K562 (cell line): ENCODE measurements around the gene EEPD1. TPM values are rescaled to one million over a fixed set of nuclear protein-coding genes. Genes with fewer than 3 reads are reported as not detected.

Experiments used
- ATAC-seq: fragments of 200-7000 bp; cut with Tn5 transposase; 3 replicates; pipeline ENCODE4 v1.9.1; 2020; ENCODE audit warnings: moderate library complexity
- BruUV-seq: library from RNA; stranded (reverse); fragments of 400-500 nt; replicated peaks from 2 replicates; lab custom pipeline; 2021; lab: Mats Ljungman, UMichigan
- CTCF ChIA-PET: fragments of 300-600 bp; formaldehyde crosslinking; extraction: SDS; loops from one replicate; lab custom pipeline; 2021; ENCODE audit warnings: low intra/inter-chr PET ratio; lab: Yijun Ruan, JAX
- POLR2A ChIA-PET: fragments of 300-600, 350-650 bp; sonication (Branson Sonifier 250); formaldehyde crosslinking; extraction: SDS; loops from one replicate; lab custom pipeline; 2021; ENCODE audit warnings: antibody characterized with exemption, inconsistent platforms; lab: Yijun Ruan, JAX
- DNase-seq, 4 experiments: peaks; one replicate each; pipeline versions ENCODE4 v3.0.0 to v3.0.0-alpha.2; 2011 to 2018; ENCODE audit warnings: low spot score in 3 of 4, mixed read lengths in 3 of 4; ENCODE audit errors: extremely low read depth in 1 of 4
- FAIRE-seq: peaks from 2 replicates; lab custom pipeline; 2011; peaks lifted over from hg19 to GRCh38; lab: Jason Lieb, UNC
- H2AFZ ChIP-seq: 2 replicates; pipeline ENCODE4 v1.6.0; 2011; ENCODE audit warnings: low read depth, low read length, control low read depth, inconsistent platforms
- H3K27ac ChIP-seq: fragments of 200-600 bp; 3 replicates; pipeline ENCODE4 v1.8.0; 2011; ENCODE audit warnings: low read depth, mild to moderate bottlenecking, control low read depth, inconsistent platforms, low read length, moderate library complexity, mixed read lengths; ENCODE audit errors: extremely low read depth
- H3K27me3 ChIP-seq, 2 experiments: fragments of 300-600 bp in 1 of 2; 2 replicates in 1 of 2; 3 replicates in 1 of 2; pipeline versions ENCODE4 v1.6.0 to v1.8.0; 2011; ENCODE audit warnings: inconsistent platforms in 2 of 2, low read length in 2 of 2, mild to moderate bottlenecking in 1 of 2, mixed read lengths in 1 of 2, moderate library complexity in 1 of 2; ENCODE audit not compliant: control insufficient read depth in 2 of 2, insufficient read depth in 2 of 2
- H3K36me3 ChIP-seq: fragments of 300-600 bp; 3 replicates; pipeline ENCODE4 v1.8.0; 2011; ENCODE audit warnings: mild to moderate bottlenecking, low read length, inconsistent platforms; ENCODE audit not compliant: control insufficient read depth, insufficient read depth
- H3K4me1 ChIP-seq, 2 experiments: fragments of 200-600 bp in 1 of 2; replicated peaks in 1 of 2; 2 replicates in 1 of 2; 3 replicates in 1 of 2; pipeline versions ENCODE4 v1.5.1 to v1.8.0; 2011; ENCODE audit warnings: inconsistent platforms in 2 of 2, low read length in 2 of 2, mild to moderate bottlenecking in 1 of 2, mixed read lengths in 1 of 2, moderate library complexity in 1 of 2; ENCODE audit not compliant: control insufficient read depth in 2 of 2, insufficient read depth in 2 of 2
- H3K4me2 ChIP-seq: 2 replicates; pipeline ENCODE4 v1.6.1; 2011; ENCODE audit warnings: low read length, control low read depth, inconsistent platforms, mixed read lengths; ENCODE audit not compliant: insufficient read depth
- H3K4me3 ChIP-seq: fragments of 200-600 bp; sonication (generic), shearing (Covaris generic); 2 replicates; pipeline ENCODE4 v1.5.1; 2016; ENCODE audit warnings: control low read depth, inconsistent platforms
- H3K79me2 ChIP-seq: fragments of 200-600 bp; 3 replicates; pipeline ENCODE4 v1.8.0; 2011; ENCODE audit warnings: low read length, inconsistent platforms; ENCODE audit not compliant: control insufficient read depth, insufficient read depth
- H3K9ac ChIP-seq, 2 experiments: 2 replicates each; pipeline versions ENCODE4 v1.6.0 to v1.6.1; 2011; ENCODE audit warnings: low read depth in 2 of 2, low read length in 2 of 2, control low read depth in 1 of 2, inconsistent platforms in 1 of 2, mild to moderate bottlenecking in 1 of 2, mixed read lengths in 1 of 2; ENCODE audit not compliant: insufficient read depth in 1 of 2
- H3K9me1 ChIP-seq: one replicate; pipeline ENCODE4 v1.6.0; 2011; ENCODE audit warnings: inconsistent platforms, mild to moderate bottlenecking, low read length, moderate library complexity; ENCODE audit not compliant: control insufficient read depth, insufficient read depth
- H3K9me3 ChIP-seq: replicated peaks from 2 replicates; pipeline ENCODE4 v1.5.1; 2011; ENCODE audit warnings: low read depth, low read length, inconsistent platforms; ENCODE audit not compliant: control insufficient read depth, insufficient read depth
- H4K20me1 ChIP-seq: replicated peaks from 2 replicates; pipeline ENCODE4 v1.6.1; 2011; ENCODE audit warnings: low read length, inconsistent platforms, mixed read lengths; ENCODE audit not compliant: control insufficient read depth, insufficient read depth
- CHD4 ChIP-seq: fragments of 200-600 bp; sonication (generic); IDR thresholded peaks from 3 replicates; pipeline ENCODE4 v1.6.1; 2012; ENCODE audit warnings: low read depth, mild to moderate bottlenecking, mixed read lengths, low read length, inconsistent platforms; ENCODE audit not compliant: insufficient read depth, insufficient replicate concordance, poor library complexity, severe bottlenecking
- COPS2 ChIP-seq: fragments of 450-650 bp; conservative IDR thresholded peaks from 2 replicates; pipeline ENCODE4 v1.6.1; 2016; ENCODE audit warnings: mild to moderate bottlenecking, moderate library complexity
- HNRNPH1 ChIP-seq: fragments of 200-400 bp; formaldehyde crosslinking; optimal IDR thresholded peaks from 2 replicates; pipeline ENCODE3; 2017; ENCODE audit warnings: low read depth, mild to moderate bottlenecking, low read length, moderate library complexity
- JUNB ChIP-seq: fragments of 450-650 bp; formaldehyde crosslinking; conservative IDR thresholded peaks from 2 replicates; pipeline ENCODE4 v1.4.0; 2020; ENCODE audit warnings: mild to moderate bottlenecking
- MAFF ChIP-seq: IDR thresholded peaks from 2 replicates; pipeline ENCODE4 v1.6.1; 2012; ENCODE audit warnings: low read length, improper control_type of control experiment
- MAFG ChIP-seq: fragments of 450-650 bp; conservative IDR thresholded peaks from 2 replicates; pipeline ENCODE4 v1.6.1; 2016; ENCODE audit warnings: missing genetic modification characterization, missing compliant biosample characterization
- MXI1 ChIP-seq: IDR thresholded peaks from 2 replicates; pipeline ENCODE4 v1.6.1; 2011; ENCODE audit warnings: low read depth, mild to moderate bottlenecking, improper control_type of control experiment, low read length
- NUFIP1 ChIP-seq: fragments of 450-650 bp; IDR thresholded peaks from 2 replicates; pipeline ENCODE4 v1.6.1; 2018; ENCODE audit not compliant: partially characterized antibody
- PTRF ChIP-seq: fragments of 450-650 bp; IDR thresholded peaks from 2 replicates; pipeline ENCODE4 v1.6.1; 2016; ENCODE audit warnings: mild to moderate bottlenecking, missing genetic modification characterization, missing compliant biosample characterization
- RNF219 ChIP-seq: fragments of 250-450 bp; sonication (Bioruptor Pico); IDR thresholded peaks from 2 replicates; pipeline ENCODE4 v1.5.0; 2022; ENCODE audit warnings: mild to moderate bottlenecking
- SRSF9 ChIP-seq: fragments of 200-400 bp; formaldehyde crosslinking; IDR thresholded peaks from 2 replicates; pipeline ENCODE4 v1.6.1; 2017; ENCODE audit warnings: low read depth, low read length, borderline replicate concordance
- TEAD2 ChIP-seq: fragments of 450-650 bp; IDR thresholded peaks from 2 replicates; pipeline ENCODE4 v1.6.1; 2016; ENCODE audit warnings: missing genetic modification characterization, control low read depth, missing compliant biosample characterization
- TFAP4 ChIP-seq: sonication (generic); formaldehyde crosslinking; IDR thresholded peaks from 2 replicates; pipeline ENCODE4 v1.8.0; 2022; ENCODE audit warnings: missing genetic modification reagents, mild to moderate bottlenecking, moderate library complexity, borderline replicate concordance
- ZBTB17 ChIP-seq: fragments of 450-650 bp; formaldehyde crosslinking; IDR thresholded peaks from 2 replicates; pipeline ENCODE4 v1.4.0; 2020; ENCODE audit warnings: mild to moderate bottlenecking
- ZNF124 ChIP-seq: sonication (generic); formaldehyde crosslinking; IDR thresholded peaks from 2 replicates; pipeline ENCODE4 v1.8.1; 2022; ENCODE audit warnings: missing genetic modification reagents
- ZNF354B ChIP-seq: fragments of 250-450 bp; sonication (Bioruptor Pico); IDR thresholded peaks from 2 replicates; pipeline ENCODE4 v1.4.0; 2020
- ZNF707 ChIP-seq: fragments of 250-450 bp; sonication (Bioruptor Pico); conservative IDR thresholded peaks from 2 replicates; pipeline ENCODE4 v1.8.0; 2022; ENCODE audit warnings: inconsistent platforms, mild to moderate bottlenecking, moderate library complexity
- WGBS: fragments of 100-300 bp; shearing (Covaris generic); methylation state at CpG from one replicate; pipeline ENCODE4 v1.1.6; 2016; ENCODE audit warnings: low coverage, mixed read lengths; ENCODE audit not compliant: insufficient coverage; ENCODE audit errors: missing lambda C conversion rate; 5-methylcytosine and 5-hydroxymethylcytosine counted together
- in situ Hi-C: fragments of 300-500 bp; cut with MboI; formaldehyde crosslinking; loops from 4 replicates; pipeline ENCODE4 v1.15.0; 2018; ENCODE audit warnings: inconsistent platforms, mixed read lengths
- intact Hi-C: fragments of 100-400 bp; cut with micrococcal nuclease; formaldehyde crosslinking; loops from 2 replicates; pipeline ENCODE4 v1.14.2; 2022
- polyA plus RNA-seq, 8 experiments: library from polyadenylated mRNA; depleted of rRNA in 4 of 8; stranded (reverse) in 5 of 8; unstranded in 3 of 8; fragments of >200 nt; fragmentation: Nextera tagmentation in 2 of 8; fragmentation: Illumina TruSeq in 1 of 8; extraction: Ambion mirVana in 2 of 8; extraction: Trizol in 1 of 8; gene quantifications; 2 replicates each; pipeline versions ENCODE4 v1.2.1 to v1.2.3, GENCODE V29; 2011 to 2014; ENCODE audit warnings: inconsistent platforms in 1 of 8, missing spikeins in 1 of 8
- total RNA-seq, 7 experiments: library from RNA; depleted of rRNA in 6 of 7; stranded (reverse); fragments of >200 nt in 6 of 7; fragmentation: Illumina TruSeq in 2 of 7; extraction: Trizol in 2 of 7; gene quantifications; 2 replicates each; pipeline versions ENCODE4 v1.2.1 to v1.2.3, GENCODE V29; 2011 to 2021; ENCODE audit warnings: low replicate concordance in 1 of 7

EEPD1 gene
- total and polyA plus RNA-seq, 9 of the 15 experiments (the other 6 are each of a cell fraction or from before 2014, with no cell fraction given): 0.01 to 1.5 (median 0.74) TPM; not detected in 1

GRCh38 chr7:36157527-36158320, 4.7 kb downstream of the EEPD1 start (continued):
- no peak for TF ChIP-seq MAFF

- WGBS: 18% methylated on average over 2 of the region's 2 CpGs
- H3K4me2 ChIP-seq: no peak overlapping the region
- TF ChIP-seq ZNF354B (CRISPR knock-in tag) (no peak), ZNF707 (CRISPR knock-in tag) (no peak), COPS2 (no peak), ZNF124 (CRISPR knock-in tag) (no peak), ZBTB17 (no peak), NUFIP1 (no peak), SRSF9 (no peak), PTRF (tag) (no peak), CHD4 (no peak), MAFG (tag) (no peak), MXI1 (no peak), TFAP4 (CRISPR knock-in tag) (no peak), JUNB (no peak), RNF219 (CRISPR knock-in tag) (no peak), TEAD2 (tag) (no peak), HNRNPH1 (no peak)
- TF ChIP-seq, all 486 proteins: peak for 0
- no peak for ATAC-seq
- DNase-seq: no peak
- no peak overlapping the region for H2AFZ ChIP-seq
- no TSS peak for BruUV-seq
- no peak for FAIRE-seq
- intact Hi-C loops (no loop called here), in situ Hi-C loops (no loop called here)
- H3K27me3 ChIP-seq: peaks cover 0 to 6% of the 10 kb centered on the region in 2 experiments; a peak in 1 of 5 replicates
- H3K9ac ChIP-seq: no peak overlapping the region
- peaks cover 3 to 17% of the 10 kb centered on the region in 2 experiments; a peak in 3 of 5 replicates for H3K4me1 ChIP-seq
- H3K79me2 ChIP-seq: no peaks in the 10 kb centered on the region
- no peak overlapping the region for H3K27ac ChIP-seq
- H3K9me3 ChIP-seq: no peaks in the 10 kb centered on the region
- H3K4me3 ChIP-seq: no peak overlapping the region
- ChIA-PET POLR2A (no interaction called here), CTCF (no interaction called here)
- H3K9me1 ChIP-seq: no peaks in the 10 kb centered on the region
- 0 out of 2 replicates have a peak, but pooled peaks cover 5% of the 10 kb centered on the region for H4K20me1 ChIP-seq
- H3K36me3 ChIP-seq: no peaks in the 10 kb centered on the region
These were observed 5.2 kb downstream of the EEPD1 start for GRCh38 chr7:36158321-36158605.
